ENCODE results near the gene WEE1.
A peak's percentile ranks its signal among the peaks of the same experiment; 100 is the strongest.
"Not testable (repeated sequence)": the region's sequence is repeated elsewhere in the genome, so short reads cannot be mapped to it uniquely, and the experiment has no call there.

The WEE1 gene

DNA sequence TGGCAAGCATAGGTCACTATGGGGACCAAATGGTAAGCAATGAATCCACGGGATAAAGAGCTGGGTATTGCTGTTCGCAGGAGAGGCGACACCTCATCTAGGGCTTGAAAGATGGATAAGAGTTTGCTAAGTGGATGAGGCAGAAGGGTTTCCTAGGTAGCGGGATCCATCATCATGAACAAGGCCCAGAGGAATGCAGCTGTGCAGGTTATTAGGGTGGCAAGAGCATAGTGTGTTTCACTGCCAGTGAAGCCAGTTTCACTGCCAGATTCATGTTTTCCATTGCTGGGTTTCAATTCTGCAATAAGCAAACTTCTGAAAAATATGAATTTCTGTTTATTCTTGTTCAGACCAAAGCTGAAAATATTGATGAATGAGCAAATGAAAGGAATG is 27.2 kb downstream of the WEE1 start:
- DNase-seq = peak; percentile 39

DNA sequence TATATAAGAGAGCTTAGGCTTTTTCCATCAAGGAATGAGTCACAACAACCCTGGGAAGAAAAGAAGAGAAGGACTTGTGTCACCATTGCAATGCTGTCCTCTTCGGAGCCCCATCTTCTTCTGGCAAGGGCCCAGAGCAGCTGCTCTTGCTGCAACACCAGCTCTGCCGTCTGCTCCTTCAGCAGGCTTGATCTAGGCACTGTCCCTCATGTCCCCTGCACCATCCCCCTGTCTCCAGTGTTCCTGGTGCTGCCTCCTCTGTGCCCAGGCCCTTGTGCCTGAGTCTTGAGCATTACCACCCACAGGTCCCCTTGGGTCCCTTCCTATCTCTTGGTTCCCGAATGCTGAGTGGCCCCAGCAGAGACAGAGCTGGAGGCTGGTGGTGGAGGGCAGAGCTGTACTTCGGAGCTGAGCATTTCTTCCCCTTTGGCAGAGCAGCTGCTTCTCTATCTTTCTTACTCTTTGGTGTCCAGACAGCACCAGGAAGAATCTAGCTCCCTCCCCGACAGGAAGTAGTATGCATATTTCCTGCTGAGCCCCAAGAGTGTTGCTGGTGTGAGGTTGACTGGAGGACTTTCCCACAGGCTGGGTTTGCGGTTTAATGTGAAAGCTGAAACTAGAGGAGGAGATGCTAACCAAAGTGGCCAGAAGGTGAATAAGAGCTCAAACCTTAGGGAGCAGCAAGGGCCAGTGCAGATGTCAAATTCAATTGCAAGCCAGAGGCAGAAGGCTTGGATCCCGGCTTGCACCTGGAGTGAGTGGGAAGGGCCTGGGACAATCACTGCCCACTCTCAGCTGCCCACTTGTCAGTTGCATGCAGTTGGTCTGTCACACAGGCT is 27.8 kb downstream of the WEE1 start:
- peak; percentile 84 for DNase-seq

- DNase-seq = no peak
These were observed 28.4 kb downstream of the WEE1 start for GRCh38 chr11:9601876-9602199.

GRCh38 chr11:9603214-9603613 is 29.7 kb downstream of the WEE1 start:
- DNase-seq = not testable (repeated sequence)

- peak; percentile 17 for DNase-seq
These were observed 30.7 kb downstream of the WEE1 start for GRCh38 chr11:9604134-9604533.

GRCh38 chr11:9605742-9606141 is 32.3 kb downstream of the WEE1 start:
- no peak for DNase-seq

DNA sequence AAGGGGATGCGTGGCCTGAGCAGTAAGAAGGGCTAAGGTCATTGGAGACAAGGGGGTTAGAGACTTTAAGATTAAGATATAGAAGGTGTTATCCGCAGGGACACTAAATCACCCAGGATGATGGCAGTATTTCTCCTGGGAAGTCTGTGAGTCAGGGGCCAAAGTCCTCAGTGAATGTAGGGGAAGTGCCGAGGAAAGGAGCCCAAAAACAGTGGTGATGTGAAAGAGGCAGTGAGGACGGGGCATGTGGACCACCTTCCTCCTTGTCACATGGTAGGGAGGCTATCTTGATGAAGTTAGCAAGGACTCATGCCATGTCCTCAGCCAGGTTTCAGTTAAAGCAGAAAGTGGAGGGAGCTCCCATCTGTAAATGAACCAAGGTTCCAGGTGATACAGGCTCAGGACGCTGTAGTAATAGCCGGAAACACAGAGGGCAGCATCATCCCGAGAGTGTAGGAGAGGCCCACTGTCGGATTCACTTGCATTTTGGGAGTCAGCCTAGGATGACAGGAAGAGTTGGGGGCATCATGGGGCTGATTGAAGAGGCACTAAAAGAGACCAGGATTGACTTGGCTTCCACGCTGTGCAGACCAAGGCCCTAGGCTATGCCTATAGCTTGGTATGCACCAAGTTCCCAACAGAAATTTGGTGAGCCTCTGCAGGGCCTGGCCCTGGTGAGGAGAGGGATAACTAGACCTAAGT is 33.5 kb downstream of the WEE1 start:
- DNase-seq = no peak

DNA sequence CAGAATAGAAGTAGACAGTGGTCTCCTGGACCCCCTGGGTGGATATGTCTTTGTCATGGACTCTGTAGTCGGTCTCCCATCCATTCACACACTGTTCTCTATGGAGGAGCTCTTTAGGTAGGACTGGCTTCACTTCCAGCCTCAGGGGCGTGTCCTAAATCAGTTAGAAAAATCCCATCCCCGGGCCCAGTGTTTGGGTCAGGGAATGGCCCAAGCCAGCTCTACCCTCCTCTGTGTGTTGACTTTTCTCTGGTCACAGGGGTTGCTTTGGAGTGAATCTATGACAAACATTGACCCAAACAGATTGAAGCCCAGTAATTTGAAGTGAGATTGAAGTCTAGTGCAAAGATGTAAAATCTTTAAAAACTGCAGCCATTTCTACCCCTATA is 34.0 kb downstream of the WEE1 start:
- no peak for DNase-seq

- no peak for DNase-seq
These were observed 35.7 kb downstream of the WEE1 start for GRCh38 chr11:9609002-9609759.

DNA sequence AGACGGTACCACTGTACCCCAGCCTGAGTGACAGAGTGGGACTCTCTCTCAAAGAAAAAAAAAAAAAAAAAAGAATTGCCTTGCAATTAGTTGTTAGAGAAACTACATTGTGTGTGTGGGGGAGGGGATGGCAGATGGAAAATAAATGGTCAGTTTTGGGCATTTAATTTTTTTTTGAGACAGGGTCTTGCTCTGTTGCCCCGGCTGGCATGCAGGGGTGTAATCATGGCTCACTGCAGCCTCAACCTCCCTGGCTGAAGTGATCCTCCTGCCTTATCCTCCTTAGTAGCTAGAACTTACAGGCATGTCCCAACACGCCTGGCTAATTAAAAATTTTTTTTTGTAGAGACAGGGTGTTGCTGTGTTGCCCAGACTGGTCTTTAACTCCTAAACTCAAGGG is 36.4 kb downstream of the WEE1 start:
- no peak for DNase-seq

- peak; percentile 99 for DNase-seq
These were observed 39.8 kb downstream of the WEE1 start for GRCh38 chr11:9613118-9613829.

DNA sequence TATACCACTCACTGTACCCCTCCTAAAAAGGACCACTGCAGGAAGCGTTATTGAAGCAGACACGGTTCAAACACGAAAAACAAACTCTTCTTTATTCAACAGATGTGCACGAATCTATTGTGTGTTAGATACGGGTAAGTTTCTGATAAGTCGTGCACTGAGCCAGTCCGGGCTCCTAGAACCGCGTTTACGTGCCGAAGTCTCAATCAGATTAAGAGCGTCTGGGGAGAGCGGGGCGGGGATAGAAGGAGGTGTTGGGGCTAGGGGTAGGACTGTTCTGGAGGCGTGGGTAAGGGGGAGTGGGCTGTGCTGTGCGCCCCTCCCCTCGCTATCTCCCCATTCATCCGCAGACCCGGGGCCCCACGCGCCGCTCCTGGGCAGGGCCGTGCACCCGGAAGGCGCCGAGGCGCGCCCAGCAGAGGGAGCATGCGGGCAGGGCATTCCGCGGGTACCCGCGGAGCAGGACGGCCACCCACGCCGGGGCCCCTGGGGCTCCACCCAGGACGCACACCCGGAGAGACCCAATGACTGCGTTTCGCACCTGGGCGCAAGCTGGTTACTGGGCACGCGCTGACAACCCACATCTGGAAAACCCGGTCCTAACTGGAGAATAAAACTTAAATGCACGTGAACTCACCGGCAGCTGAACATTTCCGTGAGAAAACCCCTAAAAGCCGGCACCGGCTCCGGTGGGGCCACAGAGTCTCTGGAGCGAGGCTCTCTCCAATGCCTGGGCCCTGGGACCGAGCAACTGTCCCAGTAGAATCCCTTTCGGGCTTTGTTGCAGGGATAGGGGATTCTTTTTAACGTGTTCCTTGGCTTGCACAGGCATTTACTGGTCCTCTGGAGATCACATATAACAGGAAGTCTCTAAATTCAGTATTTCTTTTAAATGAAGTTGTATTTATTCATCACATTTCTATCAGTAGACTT is 40.6 kb downstream of the WEE1 start:
- DNase-seq = peak; percentile 89

DNA sequence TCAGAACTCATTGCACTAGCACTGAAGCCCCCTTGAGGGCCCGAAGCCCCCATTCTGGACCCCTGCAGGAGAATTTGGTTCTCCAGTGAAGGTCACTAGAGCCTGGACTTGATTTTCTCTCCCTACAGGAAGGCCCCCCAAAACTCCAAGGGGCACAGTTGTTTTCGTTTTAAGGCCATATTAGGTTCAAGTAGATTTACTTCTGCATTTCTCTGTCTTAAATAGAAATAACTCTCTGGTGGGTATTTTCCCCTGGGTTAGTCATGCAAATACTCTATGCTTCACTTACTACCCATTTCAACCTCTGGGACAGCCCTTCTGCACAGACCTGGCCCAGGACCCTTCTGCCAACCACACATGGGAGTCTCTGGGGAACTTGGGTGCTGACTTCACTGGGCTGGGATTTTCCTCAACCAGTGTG is 41.6 kb downstream of the WEE1 start:
- peak; percentile 28 for DNase-seq

DNA sequence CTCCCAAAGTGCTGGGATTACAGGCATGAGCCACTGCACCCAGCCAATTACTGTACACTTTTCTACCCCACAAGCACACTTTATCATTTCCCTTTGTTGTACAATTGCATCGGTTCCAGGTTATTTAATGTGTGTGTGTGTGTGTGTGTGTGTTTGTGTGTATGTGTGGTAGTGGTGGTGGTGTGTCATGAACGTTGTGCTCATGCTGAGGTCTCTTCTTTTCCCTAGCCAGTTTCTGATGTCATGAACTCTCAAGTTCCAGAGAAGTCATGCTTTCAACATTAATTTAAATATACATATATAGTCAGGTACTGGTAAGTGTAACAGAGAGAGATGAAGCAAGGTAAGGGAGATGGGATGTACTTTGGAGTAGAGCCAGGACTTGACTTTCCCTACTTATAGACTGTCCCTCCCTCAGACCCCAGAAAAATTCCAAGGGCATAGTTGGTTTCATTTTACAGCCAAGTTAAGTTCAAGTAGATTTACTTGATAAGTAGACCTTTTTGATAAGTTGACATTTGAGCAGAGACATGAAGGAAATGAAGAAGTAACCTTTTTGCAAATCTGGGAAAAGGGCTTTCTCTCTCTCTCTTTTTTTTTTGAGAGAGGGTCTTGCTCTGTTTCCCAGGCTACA is 42.7 kb downstream of the WEE1 start:
- DNase-seq = peak; percentile 45

- peak; percentile 28 for DNase-seq
These were observed 43.4 kb downstream of the WEE1 start for GRCh38 chr11:9616858-9617257.

DNA sequence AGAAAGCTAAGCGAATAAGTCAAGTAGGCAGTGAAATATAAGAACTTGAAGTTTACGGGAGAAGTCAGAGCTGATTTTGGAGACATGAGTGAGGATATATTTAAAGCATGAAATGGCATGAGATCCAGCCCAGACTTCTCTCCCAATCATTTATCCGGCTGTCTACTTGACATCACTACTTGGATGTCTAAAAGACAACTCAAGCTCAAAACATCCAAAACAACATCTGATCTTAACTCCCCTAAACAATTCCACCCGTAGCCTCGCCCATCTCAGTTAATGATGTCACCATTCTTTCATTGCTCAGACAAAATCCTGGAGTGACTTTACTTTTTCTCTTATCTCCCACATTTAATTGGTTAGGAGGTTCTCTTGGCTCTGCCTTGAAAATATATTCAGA is 44.5 kb downstream of the WEE1 start:
- DNase-seq = peak; percentile 80

DNA sequence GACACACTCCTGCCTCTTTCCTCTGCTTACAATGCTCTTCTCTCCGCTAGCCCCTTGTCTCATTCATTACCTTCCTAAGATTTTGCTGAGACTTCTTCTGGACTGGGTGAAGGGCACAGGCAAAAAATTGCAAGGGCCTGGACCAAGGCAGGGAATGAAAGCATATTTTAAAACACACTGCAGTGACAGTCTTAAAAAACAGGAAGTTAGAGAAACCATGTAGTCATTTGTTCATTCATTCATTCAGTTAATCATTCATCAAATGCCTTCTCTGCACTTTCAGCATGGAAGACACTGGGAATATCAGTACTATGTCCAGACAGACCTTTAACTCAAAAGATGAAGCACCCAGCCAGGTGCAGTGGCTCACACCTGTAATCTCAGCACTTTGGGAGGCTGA is 45.5 kb downstream of the WEE1 start:
- no peak for DNase-seq

GRCh38 chr11:9619971-9620370 is 46.5 kb downstream of the WEE1 start:
- no peak for DNase-seq

DNA sequence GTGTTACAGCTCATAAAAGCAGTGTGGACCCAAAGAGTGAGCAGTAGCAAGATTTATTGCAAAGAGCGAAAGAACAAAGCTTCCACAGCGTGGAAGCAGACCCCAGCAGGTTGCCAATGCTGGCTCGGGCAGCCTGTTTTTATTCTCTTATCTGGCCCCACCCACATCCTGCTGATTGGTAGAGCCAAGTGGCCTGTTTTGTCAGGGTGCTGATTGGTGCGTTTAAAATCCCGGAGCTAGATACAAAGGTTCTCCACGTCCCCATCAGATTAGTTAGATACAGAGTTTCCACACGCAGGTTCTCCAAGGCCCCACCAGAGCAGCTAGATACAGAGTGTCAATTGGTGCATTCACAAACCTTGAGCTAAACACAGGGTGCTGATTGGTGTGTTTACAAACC is 48.9 kb downstream of the WEE1 start:
- not testable (repeated sequence) for DNase-seq

- not testable (repeated sequence) for DNase-seq
These were observed 49.6 kb downstream of the WEE1 start for GRCh38 chr11:9623053-9623452.

GRCh38 chr11:9624448-9624847 is 51.0 kb downstream of the WEE1 start:
- no peak for DNase-seq
